ENCODE measurements around the gene SMCR8. TPM values are rescaled to one million over a fixed set of nuclear protein-coding genes. Genes with fewer than 3 reads are reported as not detected.

SMCR8 gene, protein sequence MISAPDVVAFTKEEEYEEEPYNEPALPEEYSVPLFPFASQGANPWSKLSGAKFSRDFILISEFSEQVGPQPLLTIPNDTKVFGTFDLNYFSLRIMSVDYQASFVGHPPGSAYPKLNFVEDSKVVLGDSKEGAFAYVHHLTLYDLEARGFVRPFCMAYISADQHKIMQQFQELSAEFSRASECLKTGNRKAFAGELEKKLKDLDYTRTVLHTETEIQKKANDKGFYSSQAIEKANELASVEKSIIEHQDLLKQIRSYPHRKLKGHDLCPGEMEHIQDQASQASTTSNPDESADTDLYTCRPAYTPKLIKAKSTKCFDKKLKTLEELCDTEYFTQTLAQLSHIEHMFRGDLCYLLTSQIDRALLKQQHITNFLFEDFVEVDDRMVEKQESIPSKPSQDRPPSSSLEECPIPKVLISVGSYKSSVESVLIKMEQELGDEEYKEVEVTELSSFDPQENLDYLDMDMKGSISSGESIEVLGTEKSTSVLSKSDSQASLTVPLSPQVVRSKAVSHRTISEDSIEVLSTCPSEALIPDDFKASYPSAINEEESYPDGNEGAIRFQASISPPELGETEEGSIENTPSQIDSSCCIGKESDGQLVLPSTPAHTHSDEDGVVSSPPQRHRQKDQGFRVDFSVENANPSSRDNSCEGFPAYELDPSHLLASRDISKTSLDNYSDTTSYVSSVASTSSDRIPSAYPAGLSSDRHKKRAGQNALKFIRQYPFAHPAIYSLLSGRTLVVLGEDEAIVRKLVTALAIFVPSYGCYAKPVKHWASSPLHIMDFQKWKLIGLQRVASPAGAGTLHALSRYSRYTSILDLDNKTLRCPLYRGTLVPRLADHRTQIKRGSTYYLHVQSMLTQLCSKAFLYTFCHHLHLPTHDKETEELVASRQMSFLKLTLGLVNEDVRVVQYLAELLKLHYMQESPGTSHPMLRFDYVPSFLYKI
- 5.6 and 6.2 TPM in 2 replicates for polyA plus RNA-seq (2012; rRNA removed)
- polyA plus RNA-seq (2012; cell fraction: cytosol; rRNA removed), result 3.6 and 4.7 TPM in 2 replicates
- 8.2 and 10.4 TPM in 2 replicates for polyA plus RNA-seq (2012; cell fraction: nucleus; rRNA removed)

DNA sequence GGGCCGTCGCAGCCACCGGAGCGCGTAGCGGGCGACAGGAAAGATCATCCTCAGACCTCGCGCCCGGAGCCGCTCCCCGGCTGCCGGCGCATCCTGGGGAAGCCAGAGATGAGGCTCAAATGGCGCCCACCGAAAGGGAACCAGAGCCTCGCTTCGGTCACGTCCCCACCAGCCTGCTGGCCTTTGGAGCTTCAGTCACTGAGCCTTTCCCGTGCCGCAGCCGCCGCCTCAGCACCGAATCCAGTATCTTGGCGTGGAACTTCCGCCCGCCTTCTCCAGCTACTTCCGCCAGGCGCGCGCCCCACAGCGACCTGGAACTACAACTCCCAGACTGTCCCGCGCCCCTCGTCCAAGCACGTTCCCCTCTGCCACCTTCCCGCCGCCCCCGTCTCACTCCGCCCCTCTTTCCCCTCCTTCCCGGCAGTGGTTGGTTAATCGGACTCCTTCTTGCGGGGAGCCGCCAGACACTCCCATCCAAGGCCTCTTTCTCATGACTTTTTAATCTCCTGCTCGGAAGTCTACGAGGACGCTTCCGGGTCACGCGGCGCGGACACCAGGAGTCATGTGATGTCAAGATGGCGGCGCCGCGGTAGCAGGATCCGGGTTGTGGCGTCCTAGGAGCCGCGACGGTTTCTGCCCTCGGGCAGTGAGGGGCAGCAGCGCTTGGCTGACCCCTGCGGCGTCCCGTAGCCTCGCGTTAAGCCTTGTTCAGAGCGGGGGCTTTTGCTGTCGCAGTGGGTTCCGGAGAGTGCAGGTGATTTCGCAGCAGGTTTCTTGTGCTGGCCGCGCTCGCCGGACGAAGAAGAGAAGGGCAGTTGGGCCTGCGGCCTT is at the start of gene SMCR8, which contains the start of gene TOP3A:
Gene SMCR8 (plus strand): TSS at position 563 of the 831 bp plus-strand sequence. CDS start 497 bp downstream, outside the sequence.
Gene TOP3A (minus strand): TSS at position 264 of the 831 bp plus-strand sequence. CDS start 216 bp downstream, at position 48.
- Histone ChIP-seq H3K27me3 (ENCODE audit: insufficient read depth) (no peaks in the 10 kb centered on the region), H3K9me2 (no peaks in the 10 kb centered on the region), H3K9me3 (no peaks in the 10 kb centered on the region), H3K4me2 (peak within 1 kb of the TSS; percentile 86), H3K79me2 (ENCODE audit: insufficient read depth) (peaks cover 95% of the 10 kb centered on the region), H4K20me1 (ENCODE audit: insufficient read depth) (peaks cover 38% of the 10 kb centered on the region), H3K4me3 (ENCODE audit: low read depth in 2 of 2, low read length in 1 of 2) (peak within 1 kb of the TSS; percentile 84 to 94), H3K27ac (ENCODE audit: low read depth in 2 of 2, low read length in 1 of 2) (peak within 1 kb of the TSS; percentile 69 to 92), H2AFZ (ENCODE audit: low read depth) (peak within 1 kb of the TSS; percentile 72; the same call in 1 of the 2 replicates), H3K36me3 (replicated peaks in 1 of 2; ENCODE audit: control insufficient read depth in 1 of 2, insufficient read depth in 2 of 2, low read length in 1 of 2) (peaks cover 37 to 38% of the 10 kb centered on the region in 2 experiments), H3F3A (replicated peaks; ENCODE audit: insufficient read depth) (no peaks in the 10 kb centered on the region), H3K4me1 (ENCODE audit: control insufficient read depth in 1 of 2, insufficient read depth in 2 of 2, low read depth in 1 of 2, low read length in 1 of 2) (peaks cover 22 to 44% of the 10 kb centered on the region in 2 experiments; a peak in 2 of 4 replicates), H3K9ac (peak within 1 kb of the TSS; percentile 85)
- ChIA-PET POLR2A (interaction anchor here (1.0 kb wide), 1 partner anchor 13 kb away, joined by 3 read pairs; no protein-coding TSS in a partner anchor), CTCF (no interaction called here)
- WGBS (ENCODE audit: low lambda C conversion rate), result under 1% methylated on average over 26 of the region's 78 CpGs
- TF ChIP-seq EP300 (IDR thresholded peaks at IDR 0.05; ENCODE audit: borderline replicate concordance in 1 of 2, low read depth in 1 of 2, low read length in 1 of 2) (no peak), TAF1 (IDR thresholded peaks at IDR 0.05; ENCODE audit: borderline replicate concordance, low read depth, low read length) (peak; percentile 78), ELF1 (IDR thresholded peaks at IDR 0.05) (peak; percentile 91), MXI1 (IDR thresholded peaks at IDR 0.05; ENCODE audit: low read depth, low read length) (peak; percentile 84), CHD2 (IDR thresholded peaks at IDR 0.05; ENCODE audit: low read length, partially characterized antibody) (peak; percentile 33), GABPA (IDR thresholded peaks at IDR 0.05; ENCODE audit: low read depth) (peak; percentile 89), NRF1 (IDR thresholded peaks at IDR 0.05; ENCODE audit: low read depth, low read length) (no peak), POLR2AphosphoS5 (IDR thresholded peaks at IDR 0.05; ENCODE audit: low read depth, low read length) (peak; percentile 16), FOXJ3 (CRISPR knock-in tag; IDR thresholded peaks at IDR 0.05) (no peak), RCOR1 (IDR thresholded peaks at IDR 0.05; ENCODE audit: low read length) (no peak; the same call in 1 of the 2 replicates), YY1 (IDR thresholded peaks at IDR 0.05; ENCODE audit: low read depth) (peak; percentile 98)
- TF ChIP-seq, protein P1, sequence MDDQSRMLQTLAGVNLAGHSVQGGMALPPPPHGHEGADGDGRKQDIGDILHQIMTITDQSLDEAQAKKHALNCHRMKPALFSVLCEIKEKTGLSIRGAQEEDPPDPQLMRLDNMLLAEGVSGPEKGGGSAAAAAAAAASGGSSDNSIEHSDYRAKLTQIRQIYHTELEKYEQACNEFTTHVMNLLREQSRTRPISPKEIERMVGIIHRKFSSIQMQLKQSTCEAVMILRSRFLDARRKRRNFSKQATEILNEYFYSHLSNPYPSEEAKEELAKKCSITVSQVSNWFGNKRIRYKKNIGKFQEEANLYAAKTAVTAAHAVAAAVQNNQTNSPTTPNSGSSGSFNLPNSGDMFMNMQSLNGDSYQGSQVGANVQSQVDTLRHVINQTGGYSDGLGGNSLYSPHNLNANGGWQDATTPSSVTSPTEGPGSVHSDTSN (IDR thresholded peaks at IDR 0.05), result no peak
- TF ChIP-seq, protein P2, sequence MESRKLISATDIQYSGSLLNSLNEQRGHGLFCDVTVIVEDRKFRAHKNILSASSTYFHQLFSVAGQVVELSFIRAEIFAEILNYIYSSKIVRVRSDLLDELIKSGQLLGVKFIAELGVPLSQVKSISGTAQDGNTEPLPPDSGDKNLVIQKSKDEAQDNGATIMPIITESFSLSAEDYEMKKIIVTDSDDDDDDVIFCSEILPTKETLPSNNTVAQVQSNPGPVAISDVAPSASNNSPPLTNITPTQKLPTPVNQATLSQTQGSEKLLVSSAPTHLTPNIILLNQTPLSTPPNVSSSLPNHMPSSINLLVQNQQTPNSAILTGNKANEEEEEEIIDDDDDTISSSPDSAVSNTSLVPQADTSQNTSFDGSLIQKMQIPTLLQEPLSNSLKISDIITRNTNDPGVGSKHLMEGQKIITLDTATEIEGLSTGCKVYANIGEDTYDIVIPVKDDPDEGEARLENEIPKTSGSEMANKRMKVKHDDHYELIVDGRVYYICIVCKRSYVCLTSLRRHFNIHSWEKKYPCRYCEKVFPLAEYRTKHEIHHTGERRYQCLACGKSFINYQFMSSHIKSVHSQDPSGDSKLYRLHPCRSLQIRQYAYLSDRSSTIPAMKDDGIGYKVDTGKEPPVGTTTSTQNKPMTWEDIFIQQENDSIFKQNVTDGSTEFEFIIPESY (IDR thresholded peaks at IDR 0.05; ENCODE audit: borderline replicate concordance, low read depth), result 0 out of 2 replicates have a peak, but pooled peaks have one; percentile 27
- TF ChIP-seq, protein P3, sequence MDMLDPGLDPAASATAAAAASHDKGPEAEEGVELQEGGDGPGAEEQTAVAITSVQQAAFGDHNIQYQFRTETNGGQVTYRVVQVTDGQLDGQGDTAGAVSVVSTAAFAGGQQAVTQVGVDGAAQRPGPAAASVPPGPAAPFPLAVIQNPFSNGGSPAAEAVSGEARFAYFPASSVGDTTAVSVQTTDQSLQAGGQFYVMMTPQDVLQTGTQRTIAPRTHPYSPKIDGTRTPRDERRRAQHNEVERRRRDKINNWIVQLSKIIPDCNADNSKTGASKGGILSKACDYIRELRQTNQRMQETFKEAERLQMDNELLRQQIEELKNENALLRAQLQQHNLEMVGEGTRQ (IDR thresholded peaks at IDR 0.05; ENCODE audit: borderline replicate concordance, low read depth, low read length), result peak; percentile 92
- TF ChIP-seq, protein P4, sequence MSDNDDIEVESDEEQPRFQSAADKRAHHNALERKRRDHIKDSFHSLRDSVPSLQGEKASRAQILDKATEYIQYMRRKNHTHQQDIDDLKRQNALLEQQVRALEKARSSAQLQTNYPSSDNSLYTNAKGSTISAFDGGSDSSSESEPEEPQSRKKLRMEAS (IDR thresholded peaks at IDR 0.05; ENCODE audit: low read depth), result peak; percentile 90
- TF ChIP-seq, protein P5, sequence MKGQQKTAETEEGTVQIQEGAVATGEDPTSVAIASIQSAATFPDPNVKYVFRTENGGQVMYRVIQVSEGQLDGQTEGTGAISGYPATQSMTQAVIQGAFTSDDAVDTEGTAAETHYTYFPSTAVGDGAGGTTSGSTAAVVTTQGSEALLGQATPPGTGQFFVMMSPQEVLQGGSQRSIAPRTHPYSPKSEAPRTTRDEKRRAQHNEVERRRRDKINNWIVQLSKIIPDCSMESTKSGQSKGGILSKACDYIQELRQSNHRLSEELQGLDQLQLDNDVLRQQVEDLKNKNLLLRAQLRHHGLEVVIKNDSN (IDR thresholded peaks at IDR 0.05; ENCODE audit: borderline replicate concordance, low read depth), result peak; percentile 99
- peak; percentile 92 for DNase-seq

All from SK-N-SH (cell line).